Common myeloid progenitor, CD34-positive (primary cell): ENCODE data around the gene EMID1.
"Not testable (repeated sequence)": the region's sequence is repeated elsewhere in the genome, so short reads cannot be mapped to it uniquely, and the experiment has no call there.

ENCODE experiments used
- CTCF ChIA-PET: fragments of 350-600 bp; sonication (Branson Sonifier 250); formaldehyde crosslinking; loops from one replicate; lab custom pipeline; 2021; ENCODE audit warnings: antibody characterized with exemption; lab: Charles Lee
- POLR2A ChIA-PET: fragments of 350-600 bp; sonication (Branson Sonifier 250); formaldehyde crosslinking; loops from one replicate; lab custom pipeline; 2021; ENCODE audit warnings: antibody characterized with exemption; lab: Charles Lee
- DNase-seq, 3 donors: peaks; one replicate each; pipeline versions ENCODE4 v3.0.0 to v3.0.0-alpha.2; 2013
- H3K27ac ChIP-seq, 2 experiments: 1 replicate in 1 of 2; 2 replicates in 1 of 2; pipeline ENCODE4 v1.7.0; 2013; ENCODE audit warnings: inconsistent platforms in 2 of 2, low read length in 2 of 2, mild to moderate bottlenecking in 2 of 2, low read depth in 1 of 2, moderate library complexity in 1 of 2; ENCODE audit not compliant: severe bottlenecking in 2 of 2, insufficient read depth in 1 of 2, poor library complexity in 1 of 2
- H3K27me3 ChIP-seq, 5 experiments: replicated peaks in 2 of 5; 1 replicate in 3 of 5; 2 replicates in 2 of 5; pipeline versions ENCODE4 v1.6.1 to v1.7.0; 2013; ENCODE audit warnings: low read length in 4 of 5, mild to moderate bottlenecking in 2 of 5, moderate library complexity in 2 of 5, inconsistent platforms in 1 of 5; ENCODE audit not compliant: insufficient read depth in 5 of 5, control insufficient read depth in 4 of 5
- H3K36me3 ChIP-seq, 4 experiments: 1 replicate in 2 of 4; 2 replicates in 2 of 4; pipeline versions ENCODE4 v1.6.1 to v1.7.0; 2013; ENCODE audit warnings: low read length in 3 of 4, control low read depth in 1 of 4, mild to moderate bottlenecking in 1 of 4; ENCODE audit not compliant: control insufficient read depth in 4 of 4, insufficient read depth in 4 of 4
- H3K4me1 ChIP-seq, 4 experiments: 1 replicate in 3 of 4; 2 replicates in 1 of 4; pipeline versions ENCODE4 v1.6.1 to v1.7.1; 2013; ENCODE audit warnings: low read length in 3 of 4, mild to moderate bottlenecking in 3 of 4, control low read depth in 1 of 4, inconsistent platforms in 1 of 4, moderate library complexity in 1 of 4; ENCODE audit not compliant: control insufficient read depth in 4 of 4, insufficient read depth in 4 of 4; ENCODE audit errors: control extremely low read depth in 1 of 4
- H3K4me3 ChIP-seq, 7 experiments: 1 replicate in 4 of 7; 2 replicates in 3 of 7; pipeline versions ENCODE4 v1.5.1 to v1.7.0; 2013; ENCODE audit warnings: mild to moderate bottlenecking in 7 of 7, low read length in 6 of 7, moderate library complexity in 6 of 7, inconsistent platforms in 2 of 7, low read depth in 2 of 7, control low read depth in 1 of 7; ENCODE audit not compliant: insufficient read depth in 4 of 7, control insufficient read depth in 1 of 7; ENCODE audit errors: extremely low read depth in 1 of 7
- H3K9me3 ChIP-seq, 5 experiments: 1 replicate in 4 of 5; 2 replicates in 1 of 5; pipeline versions ENCODE4 v1.6.1 to v1.7.1; 2013; ENCODE audit warnings: low read length in 4 of 5, mild to moderate bottlenecking in 2 of 5, inconsistent platforms in 1 of 5, low read depth in 1 of 5, moderate library complexity in 1 of 5; ENCODE audit not compliant: control insufficient read depth in 4 of 5, insufficient read depth in 2 of 5; ENCODE audit errors: control extremely low read depth in 1 of 5
- WGBS: methylation state at CpG from one replicate; pipeline ENCODE4 v1.1.5; 2013; ENCODE audit not compliant: insufficient coverage; 5-methylcytosine and 5-hydroxymethylcytosine counted together

EMID1 gene

GRCh38 chr22:29218758-29219408 is 13.2 kb downstream of the EMID1 start:
- POLR2A ChIA-PET = no interaction called here
- WGBS = 98% methylated on average over 9 of the region's 11 CpGs
- H3K4me1 ChIP-seq = peaks cover 0 to 21% (median 7%) of the 10 kb centered on the region in 4 experiments
- H3K36me3 ChIP-seq = peaks cover 12 to 69% (median 38%) of the 10 kb centered on the region in 4 experiments
- no peak for DNase-seq
- CTCF ChIA-PET = interaction anchor here (0.6 to 7.0 kb wide), 4 partner anchors 10 to 52 kb away, joined by 3 to 52 read pairs (median 4); partner anchors contain the start of gene EMID1
- H3K27ac ChIP-seq = no peak overlapping the region
- H3K9me3 ChIP-seq = no peaks in the 10 kb centered on the region
- no peaks in the 10 kb centered on the region for H3K27me3 ChIP-seq
- no peak overlapping the region for H3K4me3 ChIP-seq

DNA sequence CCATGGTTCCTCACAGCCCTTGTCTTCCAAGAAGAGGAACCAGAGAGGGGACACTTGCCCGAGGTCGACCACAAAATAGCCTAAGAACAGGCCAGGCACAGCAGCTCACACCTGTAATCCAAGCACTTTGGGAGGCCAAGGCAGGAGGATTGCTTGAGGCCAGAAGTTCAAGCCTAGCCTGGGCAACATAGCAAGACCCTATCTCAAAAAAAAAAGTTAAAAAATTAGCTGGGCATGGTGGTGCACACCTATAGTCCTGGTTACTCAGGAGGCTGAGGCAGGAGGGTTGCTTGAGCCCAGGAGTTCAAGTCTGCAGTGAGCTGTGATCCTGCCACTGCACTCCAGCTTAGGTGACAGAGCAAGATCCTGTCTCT is 13.7 kb downstream of the EMID1 start:
- H3K27ac ChIP-seq, H3K9me3 ChIP-seq, DNase-seq, H3K4me3 ChIP-seq, H3K27me3 ChIP-seq, POLR2A ChIA-PET: not testable (repeated sequence)
- CTCF ChIA-PET = interaction anchor here (0.6 to 7.0 kb wide), 4 partner anchors 10 to 53 kb away, joined by 3 to 52 read pairs (median 4); partner anchors contain the start of gene EMID1
- Histone ChIP-seq H3K36me3 (peaks cover 12 to 64% (median 35%) of the 10 kb centered on the region in 4 experiments), H3K4me1 (peaks cover 0 to 26% (median 7%) of the 10 kb centered on the region in 4 experiments)
- WGBS = 78% methylated on average over 2 of the region's 2 CpGs

GRCh38 chr22:29219881-29220670 is 14.4 kb downstream of the EMID1 start:
- peaks cover 0 to 33% (median 11%) of the 10 kb centered on the region in 4 experiments for H3K4me1 ChIP-seq
- H3K27me3 ChIP-seq = no peaks in the 10 kb centered on the region
- POLR2A ChIA-PET = no interaction called here
- no peaks in the 10 kb centered on the region for H3K9me3 ChIP-seq
- 92% methylated on average over 8 of the region's 14 CpGs for WGBS
- H3K36me3 ChIP-seq = peaks cover 8 to 57% (median 32%) of the 10 kb centered on the region in 4 experiments
- no peak for DNase-seq
- no peak overlapping the region for H3K27ac ChIP-seq
- CTCF ChIA-PET = interaction anchor here (1.2 to 7.0 kb wide), 3 partner anchors 11 to 26 kb away, joined by 3 to 52 read pairs (median 4); partner anchors contain the start of gene EMID1
- H3K4me3 ChIP-seq = no peak overlapping the region

DNA sequence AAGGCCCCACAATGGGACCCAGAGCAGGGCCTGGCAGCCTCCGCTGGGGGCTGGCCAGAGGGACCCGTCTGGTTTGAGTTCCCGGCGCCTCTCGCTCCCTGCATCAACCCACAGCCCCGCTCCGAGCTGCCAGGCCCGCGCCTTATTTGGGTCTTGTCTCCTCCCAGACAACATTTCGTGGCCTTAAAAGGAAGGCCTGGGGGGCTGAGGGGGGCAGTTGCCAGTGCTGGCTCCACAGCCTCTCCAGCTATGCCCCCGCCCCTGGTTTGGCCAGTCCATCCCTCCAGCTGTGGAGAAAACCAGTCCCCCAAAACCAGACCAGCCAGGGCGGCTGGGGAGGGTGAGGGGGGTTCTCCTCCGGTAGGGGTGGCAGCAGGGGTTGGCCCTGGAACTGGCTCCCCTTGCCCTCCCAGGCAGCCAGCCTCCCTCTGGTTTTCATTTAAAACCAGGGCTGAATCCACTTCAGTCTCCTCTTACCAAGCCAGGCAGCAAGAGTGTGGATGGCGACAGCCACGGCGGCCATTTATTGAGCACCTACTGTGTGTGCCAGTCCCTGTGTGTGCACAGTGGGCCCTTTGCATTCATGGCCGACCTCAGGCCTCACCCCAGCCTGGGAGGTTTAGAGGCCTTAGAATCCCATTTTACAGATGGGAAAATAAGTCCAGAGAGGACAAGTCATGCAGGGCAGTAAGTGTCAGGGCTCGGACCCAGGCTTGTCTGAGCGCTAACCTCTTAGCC is 18.6 kb downstream of the EMID1 start:
- H3K27ac ChIP-seq = no peak overlapping the region
- CTCF ChIA-PET = interaction anchor here (1.0 to 1.4 kb wide), 2 partner anchors 11 to 97 kb away, joined by 3 read pairs; no protein-coding TSS in a partner anchor
- H3K4me3 ChIP-seq = no peak overlapping the region
- no peak for DNase-seq
- 93% methylated on average over 17 of the region's 19 CpGs for WGBS
- peaks cover 0 to 29% (median 14%) of the 10 kb centered on the region in 4 experiments for H3K4me1 ChIP-seq
- POLR2A ChIA-PET = interaction anchor here (0.6 kb wide), 1 partner anchor 10 kb away, joined by 3 read pairs; no protein-coding TSS in a partner anchor
- H3K9me3 ChIP-seq = no peaks in the 10 kb centered on the region
- peaks cover 3 to 19% (median 6%) of the 10 kb centered on the region in 4 experiments for H3K36me3 ChIP-seq
- H3K27me3 ChIP-seq = no peaks in the 10 kb centered on the region

DNA sequence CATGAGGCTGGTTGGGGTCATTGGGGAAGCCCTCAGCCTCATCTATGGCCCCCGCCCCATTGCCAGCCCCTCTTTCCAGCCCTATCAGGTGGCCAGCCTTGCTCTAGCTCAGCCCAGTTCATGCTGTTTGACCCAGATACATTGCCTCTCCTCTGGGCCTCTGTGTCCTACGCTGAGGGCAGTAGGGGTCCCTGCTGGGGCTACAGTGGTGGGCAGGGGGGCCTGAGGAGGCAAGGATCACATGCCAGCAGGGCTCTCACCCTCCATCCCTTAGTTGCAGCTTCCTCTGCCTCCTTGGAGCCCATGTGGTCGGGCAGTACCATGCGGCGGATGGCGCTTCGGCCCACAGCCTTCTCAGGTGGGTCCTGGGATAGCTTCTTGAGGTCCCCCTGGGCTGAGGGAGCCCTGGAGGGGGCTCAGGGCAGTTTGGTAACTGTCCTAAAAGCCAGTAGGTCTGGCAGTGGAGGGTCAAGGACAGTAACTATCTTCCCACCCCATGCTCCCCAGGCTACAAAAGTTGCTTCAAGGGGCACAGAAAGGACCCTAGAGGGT is 19.2 kb downstream of the EMID1 start:
- DNase-seq = no peak
- Histone ChIP-seq H3K27ac (peak overlapping the region in 1 of 2 experiments; percentile 44), H3K27me3 (no peaks in the 10 kb centered on the region), H3K4me1 (peaks cover 0 to 29% (median 14%) of the 10 kb centered on the region in 4 experiments), H3K36me3 (peaks cover 2 to 16% (median 6%) of the 10 kb centered on the region in 4 experiments), H3K9me3 (no peaks in the 10 kb centered on the region), H3K4me3 (no peak overlapping the region)
- CTCF ChIA-PET = interaction anchor here (1.0 to 2.4 kb wide), 3 partner anchors 18 to 96 kb away, joined by 3 to 7 read pairs (median 3); no protein-coding TSS in a partner anchor
- POLR2A ChIA-PET = interaction anchor here (0.8 kb wide), 1 partner anchor 18 kb away, joined by 4 read pairs; no protein-coding TSS in a partner anchor
- 93% methylated on average over 7 of the region's 7 CpGs for WGBS

DNA sequence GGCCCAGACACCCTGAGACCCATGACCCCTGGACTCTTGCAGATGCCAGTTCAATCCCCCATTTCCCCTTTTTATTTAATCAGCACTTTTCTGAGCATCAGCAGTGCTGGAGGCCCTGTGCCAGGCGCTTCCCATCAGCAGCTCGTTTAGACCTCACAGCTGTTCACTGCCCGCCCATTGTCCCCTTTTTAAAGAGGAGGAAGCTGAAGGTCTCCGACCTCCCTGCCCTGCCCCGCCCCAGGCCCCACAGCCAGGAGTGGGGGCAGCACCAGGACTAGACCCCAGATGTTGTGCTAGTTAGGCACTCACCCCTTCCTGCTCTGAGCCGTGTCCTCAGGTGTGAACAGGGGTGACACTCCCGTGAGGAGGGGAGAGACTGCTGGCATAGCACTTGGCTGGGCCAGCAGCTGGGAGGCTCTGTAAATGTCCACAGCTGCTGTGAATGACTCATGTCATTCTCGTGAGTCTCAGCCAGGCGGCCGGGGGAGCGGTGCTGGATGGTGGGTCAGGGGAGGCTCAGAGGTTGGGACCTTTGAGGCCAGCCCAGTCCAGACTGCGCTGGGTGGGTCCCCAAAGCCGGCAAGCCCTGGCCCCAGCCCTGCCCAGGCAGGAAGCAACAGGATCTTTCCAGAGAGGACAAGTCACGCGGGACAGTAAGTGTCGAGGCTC is 19.9 kb downstream of the EMID1 start:
- H3K9me3 ChIP-seq = no peaks in the 10 kb centered on the region
- ChIA-PET POLR2A (interaction anchor here (0.8 kb wide), 1 partner anchor 17 kb away, joined by 4 read pairs; no protein-coding TSS in a partner anchor), CTCF (interaction anchor here (1.0 to 2.4 kb wide), 4 partner anchors 19 to 95 kb away, joined by 3 to 10 read pairs (median 5); no protein-coding TSS in a partner anchor)
- 60% methylated on average over 14 of the region's 16 CpGs for WGBS
- peaks cover 2 to 10% (median 6%) of the 10 kb centered on the region in 4 experiments for H3K36me3 ChIP-seq
- H3K4me1 ChIP-seq = peaks cover 0 to 29% (median 14%) of the 10 kb centered on the region in 4 experiments
- peak overlapping the region in 1 of 2 experiments; percentile 6 for H3K27ac ChIP-seq
- DNase-seq = peak in 2 of 3 donors; percentile 71 to 81
- no peak overlapping the region for H3K4me3 ChIP-seq
- H3K27me3 ChIP-seq = no peaks in the 10 kb centered on the region
